BJ (cell line): ENCODE results near the gene FABP2. TPM values are rescaled to one million over a fixed set of nuclear protein-coding genes. Genes with fewer than 3 reads are reported as not detected.
"Not testable (repeated sequence)": the region's sequence is repeated elsewhere in the genome, so short reads cannot be mapped to it uniquely, and the experiment has no call there.

Experiments
- CTCF ChIA-PET: fragments of 350-600 bp; formaldehyde crosslinking; extraction: SDS; loops from one replicate; lab custom pipeline; 2021; ENCODE audit warnings: antibody characterized with exemption, inconsistent platforms; lab: Yijun Ruan, JAX
- POLR2A ChIA-PET: fragments of 300-600 bp; sonication (Branson Sonifier 250); formaldehyde crosslinking; extraction: SDS; loops from one replicate; lab custom pipeline; 2021; ENCODE audit warnings: antibody characterized with exemption; lab: Charles Lee
- DNase-seq: peaks from one replicate; pipeline ENCODE4 v3.0.0-alpha.2; 2011; ENCODE audit warnings: low read depth
- H3K27me3 ChIP-seq: 2 replicates; pipeline ENCODE4 v1.6.0; 2011; ENCODE audit warnings: low read length; ENCODE audit not compliant: control insufficient read depth, insufficient read depth
- H3K36me3 ChIP-seq: 2 replicates; pipeline ENCODE4 v1.5.1; 2011; ENCODE audit warnings: low read length; ENCODE audit not compliant: control insufficient read depth, insufficient read depth
- H3K4me3 ChIP-seq: 2 replicates; pipeline ENCODE4 v1.5.1; 2011; ENCODE audit warnings: low read depth, mild to moderate bottlenecking, control low read depth, low read length
- polyA plus RNA-seq: library from polyadenylated mRNA; depleted of rRNA; stranded (reverse); fragments of >200 nt; gene quantifications from 2 replicates; pipeline ENCODE4 v1.2.3, GENCODE V29; 2011
- TF ChIP-seq, protein P1 (sequence below): IDR thresholded peaks from 2 replicates; pipeline ENCODE4 v1.5.1; 2011; ENCODE audit warnings: low read depth, mild to moderate bottlenecking, control low read depth, inconsistent platforms, low read length, moderate library complexity; ENCODE audit not compliant: insufficient read depth

The FABP2 gene
- polyA plus RNA-seq, 1 experiment = not detected

DNA sequence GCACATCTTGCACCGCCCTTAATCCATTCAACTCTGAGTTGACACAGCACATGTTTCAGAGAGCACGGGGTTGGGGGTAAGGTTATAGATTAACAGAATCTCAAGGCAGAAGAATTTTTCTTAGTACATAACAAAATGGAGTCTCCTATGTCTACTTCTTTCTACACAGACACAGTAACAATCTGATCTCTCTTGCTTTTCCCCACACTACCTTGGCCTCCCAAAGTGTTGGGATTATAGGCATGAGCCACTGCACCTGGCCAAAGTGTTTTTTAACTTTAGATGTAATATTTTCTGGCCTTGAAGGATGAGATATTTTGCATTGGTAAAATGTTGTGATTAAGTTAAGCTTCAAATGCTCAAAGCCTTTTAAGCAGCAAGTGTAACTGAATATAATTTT, 21.4 kb upstream of the FABP2 start:
- DNase-seq, POLR2A ChIA-PET, H3K27me3 ChIP-seq, CTCF ChIA-PET, H3K36me3 ChIP-seq, H3K4me3 ChIP-seq: not testable (repeated sequence)

GRCh38 chr4:119339895-119340294, 18.0 kb upstream of the FABP2 start:
- CTCF ChIA-PET, H3K27me3 ChIP-seq, H3K36me3 ChIP-seq, DNase-seq, H3K4me3 ChIP-seq: not testable (repeated sequence)
- POLR2A ChIA-PET = interaction anchor here (0.6 kb wide), 1 partner anchor 249 kb away, joined by 3 read pairs; no protein-coding TSS in a partner anchor

DNA sequence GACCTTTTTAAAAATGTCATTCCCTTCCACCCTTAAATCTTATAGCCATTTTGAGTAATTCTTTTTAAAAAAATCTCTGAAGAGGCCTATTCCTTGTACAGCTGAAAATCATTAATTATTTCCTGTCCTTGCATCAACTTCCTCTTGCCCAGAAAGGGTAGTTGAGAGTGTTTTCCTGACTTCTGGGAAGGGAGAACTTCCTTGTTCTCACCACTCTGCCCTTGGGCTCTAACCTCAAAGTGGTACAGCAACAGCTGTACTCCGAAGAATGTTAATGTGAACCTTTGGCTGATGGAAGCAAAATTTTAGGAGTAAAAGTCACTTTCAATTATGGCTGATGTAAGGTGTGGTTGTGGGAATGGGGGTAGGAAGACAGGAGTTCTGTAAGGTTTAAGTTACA, 15.1 kb upstream of the FABP2 start:
- ChIA-PET POLR2A (no interaction called here), CTCF (no interaction called here)
- no peak overlapping the region for H3K4me3 ChIP-seq
- H3K36me3 ChIP-seq = no peaks in the 10 kb centered on the region
- no peaks in the 10 kb centered on the region for H3K27me3 ChIP-seq
- no peak for DNase-seq
- TF ChIP-seq, protein P1, sequence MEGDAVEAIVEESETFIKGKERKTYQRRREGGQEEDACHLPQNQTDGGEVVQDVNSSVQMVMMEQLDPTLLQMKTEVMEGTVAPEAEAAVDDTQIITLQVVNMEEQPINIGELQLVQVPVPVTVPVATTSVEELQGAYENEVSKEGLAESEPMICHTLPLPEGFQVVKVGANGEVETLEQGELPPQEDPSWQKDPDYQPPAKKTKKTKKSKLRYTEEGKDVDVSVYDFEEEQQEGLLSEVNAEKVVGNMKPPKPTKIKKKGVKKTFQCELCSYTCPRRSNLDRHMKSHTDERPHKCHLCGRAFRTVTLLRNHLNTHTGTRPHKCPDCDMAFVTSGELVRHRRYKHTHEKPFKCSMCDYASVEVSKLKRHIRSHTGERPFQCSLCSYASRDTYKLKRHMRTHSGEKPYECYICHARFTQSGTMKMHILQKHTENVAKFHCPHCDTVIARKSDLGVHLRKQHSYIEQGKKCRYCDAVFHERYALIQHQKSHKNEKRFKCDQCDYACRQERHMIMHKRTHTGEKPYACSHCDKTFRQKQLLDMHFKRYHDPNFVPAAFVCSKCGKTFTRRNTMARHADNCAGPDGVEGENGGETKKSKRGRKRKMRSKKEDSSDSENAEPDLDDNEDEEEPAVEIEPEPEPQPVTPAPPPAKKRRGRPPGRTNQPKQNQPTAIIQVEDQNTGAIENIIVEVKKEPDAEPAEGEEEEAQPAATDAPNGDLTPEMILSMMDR = no peak

DNA sequence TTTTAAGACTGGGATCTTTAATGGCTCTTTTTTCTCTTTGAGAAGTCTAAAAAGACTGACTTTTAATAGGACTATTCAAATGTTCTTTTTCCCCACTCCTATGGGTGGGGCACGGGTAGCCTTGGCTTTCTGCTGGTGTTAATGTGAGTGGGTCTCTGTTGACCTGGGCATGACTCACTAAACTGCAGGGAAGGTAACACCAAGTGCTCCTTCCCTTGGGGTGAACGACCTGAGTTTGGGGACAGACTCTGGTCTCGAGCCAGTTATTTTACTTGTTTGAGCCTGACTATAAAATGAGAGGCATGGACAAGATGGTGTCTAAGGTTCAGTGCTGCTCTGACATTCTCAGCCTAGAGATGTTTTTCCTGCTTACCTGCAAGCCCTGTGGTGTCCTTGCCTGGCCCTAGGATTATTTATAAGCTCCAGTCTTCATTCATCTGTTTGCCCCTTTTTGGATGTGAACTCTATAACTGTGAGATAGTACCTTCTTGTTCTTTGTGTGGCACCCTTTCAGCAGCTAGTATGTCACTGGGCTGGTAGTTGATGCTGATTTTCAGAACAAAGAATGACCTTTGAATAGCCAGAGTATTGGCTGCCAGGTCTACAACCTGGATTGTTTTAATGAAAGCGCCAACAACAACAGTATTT, 14.5 kb upstream of the FABP2 start:
- CTCF ChIA-PET, H3K4me3 ChIP-seq, H3K36me3 ChIP-seq, POLR2A ChIA-PET, H3K27me3 ChIP-seq, DNase-seq: not testable (repeated sequence)

GRCh38 chr4:119329835-119330620, 8.1 kb upstream of the FABP2 start:
- Histone ChIP-seq H3K4me3 (no peak overlapping the region), H3K36me3 (no peaks in the 10 kb centered on the region), H3K27me3 (0 out of 2 replicates have a peak, but pooled peaks cover 2% of the 10 kb centered on the region)
- no peak for DNase-seq
- ChIA-PET POLR2A (no interaction called here), CTCF (interaction anchor here (0.6 kb wide), 1 partner anchor 29 kb away, joined by 3 read pairs; no protein-coding TSS in a partner anchor)
- TF ChIP-seq, protein P1 = no peak

- no peak for DNase-seq
- ChIA-PET CTCF (no interaction called here), POLR2A (no interaction called here)
- Histone ChIP-seq H3K27me3 (0 out of 2 replicates have a peak, but pooled peaks cover 2% of the 10 kb centered on the region), H3K36me3 (no peaks in the 10 kb centered on the region), H3K4me3 (no peak overlapping the region)
- TF ChIP-seq, protein P1 = no peak
These were observed 6.8 kb upstream of the FABP2 start for GRCh38 chr4:119328695-119329094.
